Ramos (cell line): ENCODE results near the gene IFNGR2.
"Not testable (repeated sequence)": the region's sequence is repeated elsewhere in the genome, so short reads cannot be mapped to it uniquely, and the experiment has no call there.

Experiments used
- in situ Hi-C: fragments of 300-500 bp; cut with MboI; formaldehyde crosslinking; loops from one replicate; pipeline ENCODE4 v1.14.3; 2022; ENCODE audit warnings: low sequenced_read_pairs; ENCODE audit not compliant: unreplicated experiment

IFNGR2 gene

DNA sequence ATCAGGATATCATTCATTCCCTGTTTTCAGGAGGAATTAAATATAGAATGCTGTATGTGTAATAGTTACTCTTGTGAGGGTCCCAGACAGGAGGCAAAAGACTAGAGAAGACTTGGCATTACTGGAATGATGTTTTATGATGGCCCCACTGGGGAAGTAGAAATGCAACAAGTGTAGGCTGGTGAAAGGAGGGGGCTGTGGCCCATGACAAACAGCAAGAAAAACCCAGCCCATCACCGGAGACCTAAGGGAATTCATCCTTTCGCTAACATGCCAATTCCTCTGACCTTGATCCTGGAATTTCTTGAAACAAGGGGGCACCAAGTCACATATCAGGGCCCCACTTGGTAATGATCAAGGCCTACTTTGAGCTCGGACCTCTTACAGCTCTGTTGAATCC, 5.5 kb upstream of the IFNGR2 start:
- in situ Hi-C loops, result no loop called here

DNA sequence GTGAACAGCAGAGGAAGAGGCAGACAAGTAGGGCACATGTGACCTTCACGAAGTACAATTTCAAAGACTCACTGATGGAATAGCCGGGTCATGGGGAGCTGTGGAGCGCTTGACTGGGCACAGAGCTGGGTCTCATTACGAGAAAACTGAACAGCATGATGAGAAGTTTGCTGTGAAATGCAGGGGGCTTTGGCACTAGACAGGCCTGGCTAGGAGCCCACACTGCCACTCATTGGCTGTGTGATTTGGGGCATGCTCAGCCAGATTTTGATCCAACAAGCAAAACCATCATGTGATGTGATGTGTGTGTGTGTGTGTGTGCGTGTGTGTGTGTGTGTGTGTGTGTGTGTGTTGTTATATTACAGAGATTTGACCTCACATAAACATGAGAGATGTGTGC, 4.9 kb upstream of the IFNGR2 start:
- in situ Hi-C loops, result no loop called here

DNA sequence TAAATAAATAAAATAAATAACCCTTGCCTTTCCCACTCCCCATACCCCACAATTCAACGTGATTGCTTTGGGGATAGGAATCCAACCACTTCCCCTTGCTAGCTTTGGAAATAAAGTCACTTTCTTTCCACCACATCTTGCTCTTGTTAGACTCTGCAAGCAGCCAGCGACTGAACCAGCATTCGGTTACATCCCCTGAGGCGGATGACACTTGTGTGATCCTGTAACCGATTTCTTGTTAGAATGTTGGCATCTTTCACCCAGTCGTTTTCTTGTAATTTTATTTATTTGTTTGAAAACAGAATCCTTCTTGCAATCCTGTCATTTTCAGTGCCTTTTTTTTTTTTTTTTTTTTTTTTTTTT, 1.6 kb upstream of the IFNGR2 start:
- in situ Hi-C loops, result no loop called here

DNA sequence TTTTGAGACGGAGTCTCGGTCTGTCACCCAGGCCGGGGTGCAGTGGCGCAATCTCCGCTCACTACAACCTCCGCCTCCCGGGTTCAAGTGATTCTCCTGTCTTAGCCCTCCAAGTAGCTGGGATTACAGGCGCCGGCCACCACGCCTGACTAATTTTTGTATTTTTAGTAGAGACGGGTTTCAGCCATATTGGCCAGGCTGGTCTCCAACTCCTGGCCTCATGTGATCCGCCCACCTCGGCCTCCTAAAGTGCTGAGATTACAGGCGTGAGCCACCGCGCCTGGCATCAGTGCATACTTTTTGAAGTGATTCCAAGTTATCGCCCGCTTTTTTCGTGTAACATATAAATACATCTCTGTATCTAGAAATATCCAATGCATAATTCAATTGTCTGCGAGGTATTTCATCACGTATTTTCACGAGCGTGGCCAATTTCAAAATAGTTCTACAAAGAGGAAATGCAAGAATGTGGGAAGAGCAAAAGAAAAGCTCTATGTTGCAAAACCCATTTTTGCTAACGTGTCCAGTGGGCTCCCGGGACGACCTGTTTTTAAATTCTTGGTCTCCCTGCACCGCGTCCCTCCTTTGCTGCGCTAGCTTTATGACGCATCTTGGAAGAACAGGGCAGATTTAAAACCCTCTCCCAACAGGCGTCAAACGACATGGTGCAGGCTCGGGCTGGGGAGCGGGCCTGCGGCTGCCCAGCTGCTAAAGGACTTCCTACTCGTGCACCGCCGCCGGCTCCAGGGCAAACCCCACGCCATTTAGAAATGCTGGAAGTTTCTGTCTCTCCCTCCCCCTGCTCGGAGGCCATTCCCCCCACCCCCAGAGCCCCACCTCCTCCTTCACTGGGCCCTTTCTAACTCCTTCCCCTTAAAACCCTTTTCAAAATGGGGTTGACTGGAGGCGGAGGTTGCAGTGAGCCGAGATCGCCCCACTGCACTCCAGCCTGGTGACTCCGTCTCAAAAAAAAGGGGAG, 923 bp upstream of the IFNGR2 start:
- in situ Hi-C loops, result no loop called here

DNA sequence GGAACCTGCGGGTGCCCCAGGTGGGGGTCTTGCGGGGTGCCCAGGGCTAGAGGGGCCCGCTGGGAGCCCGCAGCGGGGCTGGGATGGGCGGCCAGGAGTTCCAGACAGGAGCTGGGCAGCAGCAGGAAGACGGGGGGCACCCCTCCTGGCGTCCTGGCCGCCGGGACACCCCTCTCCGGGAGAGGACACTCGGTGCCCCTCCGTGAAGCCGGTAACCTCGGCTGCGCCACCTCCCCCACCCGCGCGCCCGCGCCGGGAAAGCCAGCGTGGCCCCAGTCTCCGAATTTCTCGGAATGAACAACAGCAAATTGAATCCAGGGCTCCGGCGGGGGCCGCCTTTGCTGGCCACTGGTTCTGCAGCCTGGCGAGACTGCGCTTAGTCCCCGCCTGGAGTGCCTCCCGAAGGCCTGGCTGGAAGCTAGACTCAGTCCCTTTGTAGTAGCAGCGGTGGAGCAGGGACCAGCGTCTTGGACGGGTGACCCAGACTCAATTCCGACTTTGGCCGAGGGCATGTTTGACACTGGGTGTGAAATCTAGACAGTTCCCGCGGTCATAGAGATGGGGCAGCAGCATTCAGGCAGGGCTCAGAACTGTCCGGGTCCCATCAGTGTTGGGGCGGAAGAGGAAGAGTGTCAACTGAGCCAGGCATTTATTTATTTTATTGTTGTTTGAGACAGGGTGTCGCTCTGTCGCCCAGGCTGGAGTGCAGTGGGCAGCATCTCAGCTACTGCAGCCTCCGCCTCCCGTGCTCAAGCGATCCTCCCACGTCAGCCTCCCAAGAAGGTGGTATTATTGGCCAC, 773 bp downstream of the IFNGR2 start:
- in situ Hi-C loops, result no loop called here

DNA sequence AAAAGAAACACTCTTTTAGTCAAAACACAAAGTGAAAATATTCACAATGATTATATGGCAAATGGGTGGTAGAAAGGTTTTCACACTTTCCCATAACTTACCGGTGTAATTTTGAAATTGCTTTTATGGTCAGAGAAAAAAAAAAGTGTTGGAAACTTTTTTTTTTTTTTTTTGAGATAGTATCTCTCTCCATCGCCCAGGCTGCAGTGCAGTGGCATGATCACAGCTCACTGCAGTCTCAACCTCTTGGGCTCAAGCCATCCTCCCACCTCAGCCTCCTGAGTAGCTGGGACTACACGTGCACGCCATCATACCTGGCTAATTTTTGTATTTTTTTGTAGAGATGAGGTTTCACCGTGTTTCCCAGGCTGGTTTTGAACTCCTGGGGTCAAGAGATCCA, 3.3 kb downstream of the IFNGR2 start:
- in situ Hi-C loops, result no loop called here

DNA sequence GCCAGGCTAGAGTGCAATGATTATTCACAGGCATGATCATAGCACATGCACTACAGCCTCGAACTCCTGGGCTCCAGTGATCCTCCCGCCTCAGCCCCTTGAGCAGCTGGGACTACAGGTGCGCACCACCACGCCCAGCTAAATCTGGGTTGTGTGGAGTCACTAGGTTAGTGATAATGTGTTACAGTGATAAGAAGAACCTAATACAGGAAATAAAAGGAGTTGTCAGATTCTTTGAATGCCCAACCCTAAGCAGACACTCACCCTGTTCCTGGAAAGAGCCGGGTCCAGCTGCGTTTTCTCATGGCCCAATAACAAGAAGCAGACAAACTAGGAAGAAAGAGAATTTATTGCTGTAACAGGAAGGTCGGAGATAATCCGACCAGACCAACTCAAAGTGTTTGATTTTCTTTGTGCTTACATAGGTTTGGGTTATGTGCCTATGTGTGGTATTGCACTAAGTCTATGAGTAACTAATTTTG, 8.8 kb downstream of the IFNGR2 start:
- in situ Hi-C loops, result no loop called here

DNA sequence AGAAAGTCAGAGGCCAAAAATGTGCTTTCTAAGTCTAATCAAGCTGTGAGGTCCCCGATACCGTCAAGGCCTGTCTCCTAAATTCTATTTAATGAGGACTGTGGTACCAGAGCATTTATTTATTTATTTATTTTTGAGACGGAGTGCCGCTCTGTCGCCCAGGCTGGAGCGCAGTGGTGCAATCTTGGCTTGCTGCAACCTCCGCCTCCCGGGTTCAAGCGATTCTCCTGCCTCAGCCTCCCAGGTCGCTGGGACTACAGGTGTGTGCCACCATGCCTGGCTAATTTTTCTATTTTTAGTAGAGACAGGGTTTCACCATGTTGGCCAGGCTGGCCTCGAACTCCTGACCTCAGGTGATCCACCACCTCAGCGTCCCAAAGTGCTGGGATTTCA, 9.2 kb downstream of the IFNGR2 start:
- in situ Hi-C loops, result not testable (repeated sequence)

DNA sequence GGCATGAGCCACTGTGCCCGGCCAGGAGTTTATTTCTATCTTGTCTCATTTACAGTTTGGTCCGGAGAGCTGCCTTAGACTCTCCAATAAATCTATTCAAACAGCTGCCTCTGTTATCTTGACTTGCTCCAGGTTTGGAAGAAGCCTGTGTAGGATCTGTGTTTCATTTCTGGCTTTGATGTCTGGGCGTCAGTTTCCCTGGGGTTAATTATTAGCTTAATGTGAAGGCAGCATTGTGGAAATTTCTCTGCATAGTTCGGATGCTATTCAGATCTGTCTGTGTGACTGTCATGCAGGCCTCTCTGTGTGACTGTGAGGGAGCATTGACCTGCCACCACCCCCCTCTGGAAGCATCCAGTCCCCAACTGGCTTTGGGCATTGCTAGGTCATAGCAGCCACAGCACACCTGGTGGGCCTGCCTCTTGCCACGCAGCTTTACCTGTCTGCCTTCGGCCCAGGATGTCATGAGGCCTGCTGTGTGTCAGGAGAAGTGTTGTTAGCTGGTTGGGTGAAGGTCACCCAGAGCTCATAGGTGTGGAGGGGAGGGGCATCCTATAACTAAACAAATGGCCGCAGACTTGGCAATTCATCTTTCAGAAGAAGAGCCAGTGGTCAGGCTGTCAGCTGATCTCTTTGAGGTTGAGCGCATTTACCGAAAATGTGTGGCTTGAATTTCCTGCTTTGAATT, 9.8 kb downstream of the IFNGR2 start:
- in situ Hi-C loops, result no loop called here

DNA sequence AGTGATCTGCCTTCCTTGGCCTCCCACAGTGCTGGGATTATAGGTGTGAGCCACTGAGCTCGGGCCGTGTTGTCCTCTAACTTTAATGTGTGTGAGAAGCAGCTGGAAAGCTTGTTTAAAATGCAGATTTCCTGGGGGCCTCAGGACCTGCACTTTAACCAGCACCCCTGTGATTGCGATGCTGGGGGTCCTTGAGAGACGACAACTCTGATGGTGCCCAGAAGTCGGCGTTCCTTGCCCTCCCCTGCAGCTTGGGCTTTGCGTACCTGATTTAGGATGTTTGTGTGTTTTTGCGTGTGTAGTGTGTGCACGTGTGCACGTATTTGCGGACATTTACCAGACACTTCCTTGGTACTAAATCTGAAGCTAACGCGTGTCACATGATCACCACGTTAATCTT, 10.9 kb downstream of the IFNGR2 start:
- in situ Hi-C loops, result no loop called here

DNA sequence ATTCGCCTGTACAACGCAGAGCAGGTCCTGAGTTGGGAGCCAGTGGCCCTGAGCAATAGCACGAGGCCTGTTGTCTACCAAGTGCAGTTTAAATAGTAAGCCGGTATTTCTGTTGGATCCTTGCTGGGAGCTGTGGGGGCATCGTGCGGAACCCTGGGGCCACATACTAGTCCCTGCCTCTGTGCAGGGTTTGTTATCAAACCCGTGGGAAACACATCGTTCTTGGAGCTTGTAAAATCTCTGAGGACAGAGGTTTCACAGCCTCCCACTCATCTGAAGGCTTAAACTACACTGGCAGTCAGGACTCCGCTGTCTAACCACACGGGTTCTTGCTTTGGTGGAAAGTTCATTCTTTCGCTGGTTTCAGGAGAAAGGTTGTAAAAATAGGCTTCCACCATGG, 11.7 kb downstream of the IFNGR2 start:
- in situ Hi-C loops, result no loop called here

DNA sequence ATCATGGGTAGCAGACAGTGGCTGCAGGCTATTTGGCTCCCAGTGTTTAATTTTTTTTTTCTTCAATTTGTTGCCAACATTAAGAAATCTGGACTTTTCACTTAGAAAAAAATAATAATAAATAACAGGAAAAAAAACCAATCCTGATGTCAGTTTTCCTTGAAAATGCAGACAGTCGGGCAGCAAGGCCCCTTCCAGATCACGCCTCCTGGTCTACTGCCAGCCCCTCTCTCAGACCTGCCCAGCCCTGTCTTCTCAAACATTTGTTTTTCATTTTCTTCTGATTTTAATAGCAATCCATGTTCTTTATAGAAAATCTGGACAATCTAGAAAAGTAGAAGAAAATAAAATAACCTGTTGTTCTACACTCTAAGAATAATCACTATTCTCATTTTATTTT, 15.5 kb downstream of the IFNGR2 start:
- in situ Hi-C loops, result no loop called here

DNA sequence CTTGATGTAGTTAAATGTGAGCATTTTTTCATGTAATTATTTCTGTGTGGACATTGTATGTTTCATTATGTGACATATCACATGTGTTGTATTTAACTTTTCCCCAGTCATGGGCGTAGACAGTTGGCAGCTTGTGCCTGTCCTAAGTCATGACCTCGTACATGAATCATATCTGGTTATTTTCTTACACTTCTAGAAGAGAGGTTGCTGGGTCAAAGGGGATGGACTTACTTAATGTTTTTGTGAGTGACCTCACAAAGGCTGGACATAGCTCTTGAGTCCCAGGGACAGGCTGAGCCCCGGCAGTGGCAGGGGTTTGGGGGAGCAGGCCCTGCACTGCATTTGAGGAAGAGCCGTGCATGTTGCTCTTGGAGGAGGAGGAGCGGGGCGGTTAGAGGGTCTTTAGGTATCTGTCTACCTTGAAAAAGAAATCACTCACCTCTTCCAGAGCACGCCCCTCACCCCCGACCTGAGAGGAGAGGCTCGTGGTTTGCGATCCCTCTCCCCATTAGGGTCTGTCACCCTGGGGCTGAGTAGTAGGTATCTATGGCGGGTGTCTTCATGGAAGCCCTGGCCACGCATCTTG, 16.4 kb downstream of the IFNGR2 start:
- in situ Hi-C loops, result no loop called here

DNA sequence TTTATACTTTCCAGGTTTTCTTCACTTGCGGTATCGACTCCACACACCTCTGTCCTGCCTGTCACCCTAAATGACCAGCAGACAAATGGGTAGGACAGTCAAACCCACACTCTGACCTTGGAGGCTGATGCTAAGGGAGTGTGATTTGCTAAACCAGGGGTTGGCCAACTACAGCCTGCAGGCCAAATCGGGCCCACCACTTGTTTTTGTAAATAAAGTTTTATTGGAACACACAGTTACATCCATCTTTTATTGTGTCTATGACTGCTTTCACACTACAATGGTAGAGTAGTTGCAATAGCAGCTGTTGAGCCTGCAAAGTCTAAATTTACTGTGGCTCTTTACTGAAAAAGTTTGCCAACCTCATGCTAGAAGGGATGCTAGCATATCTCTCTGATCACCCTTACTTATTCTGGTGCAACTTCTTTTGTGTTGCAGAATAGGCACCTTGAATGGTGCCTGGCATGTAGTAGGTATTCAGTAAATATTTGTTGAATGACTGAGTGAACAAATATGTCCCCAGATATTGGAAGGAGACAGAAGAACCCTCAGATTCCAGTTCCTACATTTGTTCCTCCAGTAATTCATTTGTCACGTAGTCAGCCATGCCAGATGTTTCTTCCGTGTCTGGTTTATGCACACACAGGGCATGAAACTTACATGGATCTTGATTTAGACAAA, 18.6 kb downstream of the IFNGR2 start:
- in situ Hi-C loops, result no loop called here

DNA sequence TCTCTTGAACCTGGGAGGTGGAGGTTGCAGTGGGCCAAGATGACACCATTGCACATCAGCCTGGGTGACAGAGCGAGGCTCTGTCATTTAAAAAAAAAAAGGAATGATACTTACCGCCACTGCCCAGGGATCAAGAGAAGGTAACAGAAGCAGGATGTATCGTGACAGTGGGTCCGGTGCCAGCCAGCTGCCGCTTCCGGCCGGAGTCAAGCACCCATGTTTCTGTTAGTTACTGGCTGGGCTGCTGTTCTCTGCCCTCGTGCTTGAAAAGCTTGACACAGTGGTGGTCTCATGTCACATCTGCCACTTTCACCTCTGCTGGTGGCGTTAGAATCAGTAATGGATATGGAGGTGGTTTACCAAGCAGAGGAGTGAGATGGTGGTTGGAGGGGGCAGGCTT, 21.0 kb downstream of the IFNGR2 start:
- in situ Hi-C loops, result no loop called here

DNA sequence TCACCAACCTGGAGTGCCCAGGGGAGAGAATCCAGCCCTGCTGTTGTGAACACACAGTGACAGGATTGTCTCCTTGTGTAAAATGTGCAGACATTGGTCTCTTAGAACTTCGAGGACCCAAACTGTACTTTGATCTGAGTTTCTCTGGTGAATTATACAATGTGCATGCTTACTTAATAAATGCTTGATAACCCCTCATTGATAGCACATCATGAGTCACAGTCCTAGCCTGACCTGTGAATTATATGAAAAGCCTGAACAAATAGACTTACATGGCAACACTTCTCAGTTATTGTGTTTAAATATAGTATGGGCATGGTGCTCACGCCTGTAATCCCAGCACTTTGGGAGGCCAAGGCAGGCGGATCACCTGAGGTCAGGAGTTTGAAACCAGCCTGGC, 22.6 kb downstream of the IFNGR2 start:
- in situ Hi-C loops, result no loop called here

DNA sequence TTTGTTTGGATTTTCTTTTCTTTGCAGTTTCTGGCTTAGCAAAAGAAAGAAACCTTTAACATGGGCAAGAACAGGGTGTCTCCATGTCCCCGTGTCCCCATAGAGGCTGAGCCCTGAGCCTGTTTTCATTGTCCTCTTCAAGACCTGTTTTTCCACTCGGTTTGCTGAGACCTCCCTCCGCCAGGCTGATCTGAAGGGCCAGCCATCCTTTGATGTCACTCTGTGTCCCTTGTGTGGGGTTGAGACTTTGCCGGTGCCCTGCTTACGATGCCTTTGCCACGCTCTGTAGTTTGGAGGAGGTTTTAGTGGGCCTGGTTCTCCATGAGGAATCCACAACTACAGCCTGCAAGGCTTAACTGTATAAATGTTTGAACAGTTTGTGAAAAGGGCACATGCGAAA, 23.8 kb downstream of the IFNGR2 start:
- in situ Hi-C loops, result no loop called here

DNA sequence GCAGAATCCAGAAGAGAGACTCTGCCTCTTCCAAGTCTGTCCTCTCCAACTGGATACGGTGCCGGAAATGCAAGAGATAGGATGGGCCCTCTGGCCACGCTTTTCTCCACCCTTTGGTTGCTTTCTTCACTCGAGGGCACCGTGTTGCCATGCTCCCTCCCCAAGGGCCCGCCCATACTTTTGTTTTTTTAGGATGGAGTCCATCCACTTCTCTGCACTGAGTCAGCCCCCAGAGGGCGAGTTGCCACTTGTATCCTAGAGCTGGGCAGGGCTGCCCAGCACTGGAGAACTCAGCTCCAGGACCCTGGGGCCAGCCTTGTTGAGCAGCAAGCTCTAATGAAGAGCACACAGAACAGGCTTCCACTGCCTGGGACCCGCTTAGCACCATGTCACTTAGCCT, 25.5 kb downstream of the IFNGR2 start:
- in situ Hi-C loops, result no loop called here

DNA sequence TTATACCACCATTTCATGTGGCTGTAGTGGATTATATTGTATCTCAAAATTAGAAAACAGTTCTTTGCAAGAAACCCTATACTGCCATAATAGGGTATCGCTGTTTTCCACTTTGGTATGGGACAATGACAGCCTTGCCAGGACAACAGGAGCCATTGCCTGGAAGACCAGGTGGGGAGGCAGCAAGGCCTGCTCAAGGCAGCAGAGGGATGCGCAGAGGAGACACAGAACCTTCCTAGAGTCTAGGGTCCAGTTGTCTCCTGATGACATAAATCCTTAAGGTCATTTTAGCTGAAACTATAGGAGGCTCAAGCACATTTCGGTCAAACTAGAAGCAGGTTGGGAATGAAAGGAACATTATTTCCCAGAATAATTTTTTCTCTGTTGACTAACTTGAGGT, 27.6 kb downstream of the IFNGR2 start:
- in situ Hi-C loops, result no loop called here

DNA sequence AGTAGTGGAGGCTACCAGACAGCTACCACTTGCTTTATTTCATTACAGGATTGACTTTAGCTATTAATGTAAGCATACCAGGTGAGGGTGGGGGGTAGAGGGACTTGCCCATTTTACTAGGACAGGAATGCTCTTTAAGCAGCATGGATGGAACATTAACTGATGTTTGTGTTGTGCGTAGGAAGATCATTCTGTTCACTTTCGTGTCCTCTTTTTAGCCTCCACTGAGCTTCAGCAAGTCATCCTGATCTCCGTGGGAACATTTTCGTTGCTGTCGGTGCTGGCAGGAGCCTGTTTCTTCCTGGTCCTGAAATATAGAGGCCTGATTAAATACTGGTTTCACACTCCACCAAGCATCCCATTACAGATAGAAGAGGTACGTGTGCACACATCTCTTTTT, 29.3 kb downstream of the IFNGR2 start:
- in situ Hi-C loops, result no loop called here
